Keratinocyte (primary cell): ENCODE measurements around the gene PARD3. TPM values are rescaled to one million over a fixed set of nuclear protein-coding genes. Genes with fewer than 3 reads are reported as not detected.

Experiments used
- DNase-seq: peaks from one replicate; pipeline ENCODE4 v3.0.0-alpha.2; 2011; ENCODE audit warnings: low read depth, missing footprints, low spot score
- FAIRE-seq: peaks from 2 replicates; lab custom pipeline; 2011; peaks lifted over from hg19 to GRCh38; lab: Jason Lieb, UNC
- H2AFZ ChIP-seq: 2 replicates; pipeline ENCODE4 v1.6.0; 2012; ENCODE audit warnings: low read length, control low read depth, inconsistent platforms; ENCODE audit not compliant: control insufficient read depth
- H3K27ac ChIP-seq: 2 replicates; pipeline ENCODE4 v1.5.1; 2011; ENCODE audit warnings: low read length; ENCODE audit not compliant: control insufficient read depth, insufficient read depth
- H3K27me3 ChIP-seq: 3 replicates; pipeline ENCODE4 v1.6.0; 2011; ENCODE audit warnings: low read length; ENCODE audit not compliant: control insufficient read depth, insufficient read depth; ENCODE audit errors: extremely low read depth
- H3K36me3 ChIP-seq, 2 experiments: 2 replicates in 1 of 2; 3 replicates in 1 of 2; pipeline ENCODE4 v1.5.1; 2011; ENCODE audit warnings: low read length in 2 of 2, mild to moderate bottlenecking in 1 of 2; ENCODE audit not compliant: control insufficient read depth in 2 of 2, insufficient read depth in 2 of 2; ENCODE audit errors: extremely low read depth in 1 of 2
- H3K4me1 ChIP-seq: 3 replicates; pipeline ENCODE4 v1.5.1; 2011; ENCODE audit warnings: low read length; ENCODE audit not compliant: control insufficient read depth, insufficient read depth; ENCODE audit errors: extremely low read depth
- H3K4me2 ChIP-seq: 3 replicates; pipeline ENCODE4 v1.6.0; 2011; ENCODE audit warnings: low read depth, low read length; ENCODE audit not compliant: control insufficient read depth, insufficient read depth; ENCODE audit errors: extremely low read depth
- H3K4me3 ChIP-seq, 3 experiments: fragments of 200-600 bp in 1 of 3; sonication (generic) in 1 of 3; 2 replicates in 2 of 3; 3 replicates in 1 of 3; pipeline ENCODE4 v1.5.1; 2011 to 2016; ENCODE audit warnings: low read length in 3 of 3, mild to moderate bottlenecking in 3 of 3, control low read depth in 2 of 3, inconsistent platforms in 1 of 3, low read depth in 1 of 3, mixed read lengths in 1 of 3, mixed run types in 1 of 3, moderate library complexity in 1 of 3; ENCODE audit not compliant: control insufficient read depth in 2 of 3, insufficient read depth in 2 of 3; ENCODE audit errors: extremely low read depth in 1 of 3
- H3K79me2 ChIP-seq: 2 replicates; pipeline ENCODE4 v1.6.0; 2012; ENCODE audit warnings: low read length; ENCODE audit not compliant: control insufficient read depth, insufficient read depth
- H3K9ac ChIP-seq: 3 replicates; pipeline ENCODE4 v1.6.0; 2011; ENCODE audit warnings: low read length; ENCODE audit not compliant: control insufficient read depth, insufficient read depth; ENCODE audit errors: extremely low read depth
- H3K9me1 ChIP-seq: 3 replicates; pipeline ENCODE4 v1.6.0; 2011; ENCODE audit warnings: low read length; ENCODE audit not compliant: control insufficient read depth, insufficient read depth; ENCODE audit errors: extremely low read depth
- H3K9me3 ChIP-seq: 2 replicates; pipeline ENCODE4 v1.5.1; 2012; ENCODE audit warnings: low read depth, low read length; ENCODE audit not compliant: control insufficient read depth
- H4K20me1 ChIP-seq: 3 replicates; pipeline ENCODE4 v1.6.0; 2011; ENCODE audit warnings: low read length; ENCODE audit not compliant: control insufficient read depth, insufficient read depth; ENCODE audit errors: extremely low read depth
- EZH2 ChIP-seq: IDR thresholded peaks from one replicate; pipeline ENCODE4 v1.6.1; 2012; ENCODE audit warnings: inconsistent platforms, mild to moderate bottlenecking, low read length, moderate library complexity
- dilution Hi-C: fragments of 300-500 bp; cut with MboI; formaldehyde crosslinking; loops from one replicate; pipeline ENCODE4 v1.7.0; 2020; ENCODE audit warnings: low sequenced_read_pairs; ENCODE audit not compliant: extremely low pct_ligation_motif_present
- polyA plus RNA-seq, 5 experiments: library from polyadenylated mRNA; depleted of rRNA in 3 of 5; stranded (reverse) in 3 of 5; stranded (forward) in 1 of 5; unstranded in 1 of 5; fragments of >200 nt; gene quantifications; 1 replicate in 1 of 5; 2 replicates in 3 of 5; 3 replicates in 1 of 5; pipeline versions ENCODE4 v1.2.1 to v1.2.3, GENCODE V29; 2011 to 2012; ENCODE audit warnings: missing spikeins in 2 of 5, low read depth in 1 of 5, low replicate concordance in 1 of 5
- TF ChIP-seq, protein P1 (sequence below), 3 experiments: IDR thresholded peaks in 1 of 3; conservative IDR thresholded peaks in 1 of 3; optimal IDR thresholded peaks in 1 of 3; 2 replicates in 2 of 3; 3 replicates in 1 of 3; pipeline versions ENCODE3 to v1.5.1; 2011; ENCODE audit warnings: low read length in 3 of 3, mild to moderate bottlenecking in 3 of 3, moderate library complexity in 2 of 3, control low read depth in 1 of 3, inconsistent platforms in 1 of 3; ENCODE audit not compliant: insufficient read depth in 2 of 3; ENCODE audit errors: extremely low read depth in 1 of 3

Gene PARD3
- polyA plus RNA-seq, 1 donor (not counting 4 experiments of a cell fraction or from before 2014, with no cell fraction given), result 46.4 TPM

DNA sequence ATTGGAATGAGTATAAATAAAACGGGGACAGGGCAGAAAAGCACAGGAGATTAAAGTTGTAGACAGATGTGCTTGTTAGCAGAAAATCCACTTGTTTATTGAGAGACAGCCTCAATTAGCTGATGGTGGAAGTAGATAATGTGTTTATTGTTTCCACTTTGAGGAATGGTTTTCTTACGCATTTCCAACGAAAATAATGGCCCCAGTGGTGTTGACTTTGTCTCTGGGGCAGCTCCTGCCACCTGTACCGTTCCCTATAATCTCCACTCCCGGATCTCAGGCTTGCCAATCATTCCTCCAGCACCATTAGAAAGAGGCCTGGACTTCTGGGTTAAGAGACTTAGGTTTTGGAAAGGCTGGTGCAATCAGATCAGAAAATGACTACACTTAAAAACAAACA is 638.7 kb downstream of the PARD3 start:
- DNase-seq, result no peak
- FAIRE-seq, result no peak
- Histone ChIP-seq H3K27me3 (no peaks in the 10 kb centered on the region), H3K4me1 (no peaks in the 10 kb centered on the region), H3K9me3 (no peaks in the 10 kb centered on the region), H3K27ac (no peak overlapping the region), H3K9ac (no peak overlapping the region), H3K9me1 (no peaks in the 10 kb centered on the region), H3K36me3 (no peaks in the 10 kb centered on the region), H4K20me1 (no peaks in the 10 kb centered on the region), H3K4me3 (no peak overlapping the region), H2AFZ (no peak overlapping the region), H3K4me2 (no peak overlapping the region), H3K79me2 (no peaks in the 10 kb centered on the region)
- TF ChIP-seq EZH2, result no peak
- TF ChIP-seq, protein P1, sequence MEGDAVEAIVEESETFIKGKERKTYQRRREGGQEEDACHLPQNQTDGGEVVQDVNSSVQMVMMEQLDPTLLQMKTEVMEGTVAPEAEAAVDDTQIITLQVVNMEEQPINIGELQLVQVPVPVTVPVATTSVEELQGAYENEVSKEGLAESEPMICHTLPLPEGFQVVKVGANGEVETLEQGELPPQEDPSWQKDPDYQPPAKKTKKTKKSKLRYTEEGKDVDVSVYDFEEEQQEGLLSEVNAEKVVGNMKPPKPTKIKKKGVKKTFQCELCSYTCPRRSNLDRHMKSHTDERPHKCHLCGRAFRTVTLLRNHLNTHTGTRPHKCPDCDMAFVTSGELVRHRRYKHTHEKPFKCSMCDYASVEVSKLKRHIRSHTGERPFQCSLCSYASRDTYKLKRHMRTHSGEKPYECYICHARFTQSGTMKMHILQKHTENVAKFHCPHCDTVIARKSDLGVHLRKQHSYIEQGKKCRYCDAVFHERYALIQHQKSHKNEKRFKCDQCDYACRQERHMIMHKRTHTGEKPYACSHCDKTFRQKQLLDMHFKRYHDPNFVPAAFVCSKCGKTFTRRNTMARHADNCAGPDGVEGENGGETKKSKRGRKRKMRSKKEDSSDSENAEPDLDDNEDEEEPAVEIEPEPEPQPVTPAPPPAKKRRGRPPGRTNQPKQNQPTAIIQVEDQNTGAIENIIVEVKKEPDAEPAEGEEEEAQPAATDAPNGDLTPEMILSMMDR (optimal IDR thresholded peaks at IDR 0.05 in 1 of 3, IDR thresholded peaks at IDR 0.05 in 1 of 3, conservative IDR thresholded peaks at IDR 0.05 in 1 of 3; ENCODE audit: extremely low read depth in 1 of 3, insufficient read depth in 2 of 3, low read length in 3 of 3), result no peak
- dilution Hi-C loops, result no loop called here

DNA sequence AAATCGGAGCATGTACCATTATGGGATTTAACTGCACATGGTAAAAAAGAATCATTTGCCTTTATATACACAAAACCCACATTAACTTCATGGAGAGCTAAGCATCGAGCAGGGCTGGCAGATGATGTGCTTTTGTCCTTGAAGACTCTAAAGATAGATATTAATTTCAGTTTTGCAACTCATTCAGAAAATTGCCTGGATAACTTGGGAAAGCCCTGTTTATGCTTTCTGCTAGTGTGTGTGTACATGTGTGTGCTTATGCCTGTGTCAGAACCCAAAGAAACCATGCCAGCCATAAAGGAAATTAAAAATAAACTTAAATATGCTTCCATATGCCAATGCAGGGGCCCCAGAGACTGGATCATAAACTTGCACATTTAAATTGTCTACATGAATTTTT is 640.0 kb downstream of the PARD3 start:
- Histone ChIP-seq H3K9ac (no peak overlapping the region), H3K9me1 (no peaks in the 10 kb centered on the region), H3K36me3 (no peaks in the 10 kb centered on the region), H3K27ac (no peak overlapping the region), H3K4me3 (no peak overlapping the region), H4K20me1 (no peaks in the 10 kb centered on the region), H2AFZ (no peak overlapping the region), H3K9me3 (no peaks in the 10 kb centered on the region), H3K27me3 (no peaks in the 10 kb centered on the region), H3K4me2 (no peak overlapping the region), H3K79me2 (no peaks in the 10 kb centered on the region), H3K4me1 (no peaks in the 10 kb centered on the region)
- dilution Hi-C loops, result no loop called here
- DNase-seq, result no peak
- TF ChIP-seq, protein P1 (optimal IDR thresholded peaks at IDR 0.05 in 1 of 3, IDR thresholded peaks at IDR 0.05 in 1 of 3, conservative IDR thresholded peaks at IDR 0.05 in 1 of 3; ENCODE audit: extremely low read depth in 1 of 3, insufficient read depth in 2 of 3, low read length in 3 of 3), result no peak
- no peak for TF ChIP-seq EZH2
- FAIRE-seq, result no peak
